ENCODE results near the gene SHANK2.

The SHANK2 gene

DNA sequence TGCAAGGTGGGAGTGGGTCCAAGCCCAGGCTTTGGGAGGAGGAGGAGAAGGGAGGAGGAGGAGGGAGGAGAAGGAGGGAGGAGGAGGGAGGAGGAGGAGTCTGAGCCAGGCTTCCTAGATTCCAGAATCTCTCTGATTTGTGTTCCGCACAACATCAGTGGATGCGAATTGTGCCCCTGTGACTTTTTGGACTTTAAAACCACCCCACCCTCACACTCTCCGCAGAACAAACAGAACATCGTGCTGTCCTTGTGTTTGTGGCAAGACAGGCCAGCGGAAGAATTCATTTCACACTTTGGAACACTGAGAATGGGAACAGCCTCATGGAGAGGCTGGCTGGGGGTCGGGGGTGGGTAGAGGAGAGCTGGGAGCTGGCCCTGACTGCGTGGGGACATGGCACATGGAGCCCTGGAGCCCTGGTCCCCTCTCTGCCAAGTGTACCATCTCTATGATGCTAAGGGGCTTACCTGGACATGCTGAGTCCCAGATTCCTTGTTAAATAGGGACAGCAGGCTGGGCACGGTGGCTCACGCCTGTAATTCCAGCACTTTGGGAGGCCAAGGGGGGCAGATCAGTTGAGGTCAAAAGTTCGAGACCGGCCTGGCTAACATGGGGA, 16.4 kb upstream of the SHANK2 start:
- no peak for DNase-seq

DNA sequence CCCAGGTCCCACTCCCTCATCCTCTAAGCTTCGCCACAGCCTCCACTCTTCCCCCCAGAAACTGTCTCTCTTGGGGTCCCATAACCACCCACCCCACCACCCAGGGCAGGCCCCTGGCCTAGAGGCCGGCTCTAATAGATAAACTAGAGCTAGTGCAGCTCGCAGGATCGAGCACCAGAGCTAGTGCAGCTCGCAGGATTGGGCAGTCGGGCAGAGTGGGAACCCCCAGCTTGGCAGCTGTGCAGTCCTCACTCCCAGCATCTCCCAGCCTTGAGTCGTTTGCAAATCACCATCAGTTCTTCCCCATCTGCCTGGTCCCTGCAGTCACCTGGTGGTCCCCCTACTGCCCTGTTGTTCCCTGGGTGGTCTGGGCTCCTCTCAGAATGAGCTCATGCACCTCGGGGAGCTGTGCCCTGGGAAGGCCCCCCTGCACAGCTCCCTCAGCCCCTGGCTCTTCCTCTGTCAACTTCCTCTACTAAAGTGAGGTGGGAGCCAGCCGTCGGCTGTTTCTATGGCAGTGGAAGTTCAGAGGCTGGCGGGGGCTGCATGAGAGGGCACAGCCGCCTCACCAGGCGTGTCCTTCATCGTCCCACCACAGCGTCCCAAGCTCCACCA, 15.5 kb upstream of the SHANK2 start:
- DNase-seq = no peak

DNA sequence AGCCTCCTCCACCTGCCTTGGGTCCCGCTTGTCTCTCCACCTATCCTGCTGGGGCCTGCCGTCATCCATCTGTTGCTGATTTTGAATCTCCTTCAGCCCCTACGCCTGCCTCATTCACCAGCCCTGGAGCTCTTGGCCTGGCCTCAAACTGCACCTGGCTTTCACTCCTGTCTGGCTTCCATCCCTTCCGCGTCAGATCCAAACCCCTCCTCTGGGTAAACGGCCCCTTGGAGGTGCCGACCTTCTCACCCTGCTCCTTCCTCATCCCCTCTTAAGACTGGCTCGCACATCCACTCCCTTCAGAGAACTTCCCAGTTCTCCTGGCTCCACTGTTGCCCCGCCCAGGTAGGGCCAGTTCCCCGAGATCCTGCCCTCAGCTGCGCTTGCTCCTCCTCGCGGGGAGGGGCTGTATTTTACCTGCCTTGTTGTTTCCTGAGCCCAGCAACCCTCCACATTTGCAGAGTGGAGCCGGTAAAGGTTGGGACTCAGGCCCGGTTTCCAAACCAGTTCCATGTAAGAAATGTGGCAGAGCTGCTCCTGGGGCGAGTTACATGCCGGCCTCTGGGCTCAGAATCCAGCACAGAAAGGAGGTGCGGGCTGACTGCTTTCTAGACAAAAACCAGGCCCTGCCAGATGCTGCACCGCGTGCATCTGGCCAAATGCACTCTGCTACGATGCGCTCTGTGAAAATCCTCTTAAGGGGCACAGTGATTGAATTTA, 13.9 kb upstream of the SHANK2 start:
- no peak for DNase-seq

DNA sequence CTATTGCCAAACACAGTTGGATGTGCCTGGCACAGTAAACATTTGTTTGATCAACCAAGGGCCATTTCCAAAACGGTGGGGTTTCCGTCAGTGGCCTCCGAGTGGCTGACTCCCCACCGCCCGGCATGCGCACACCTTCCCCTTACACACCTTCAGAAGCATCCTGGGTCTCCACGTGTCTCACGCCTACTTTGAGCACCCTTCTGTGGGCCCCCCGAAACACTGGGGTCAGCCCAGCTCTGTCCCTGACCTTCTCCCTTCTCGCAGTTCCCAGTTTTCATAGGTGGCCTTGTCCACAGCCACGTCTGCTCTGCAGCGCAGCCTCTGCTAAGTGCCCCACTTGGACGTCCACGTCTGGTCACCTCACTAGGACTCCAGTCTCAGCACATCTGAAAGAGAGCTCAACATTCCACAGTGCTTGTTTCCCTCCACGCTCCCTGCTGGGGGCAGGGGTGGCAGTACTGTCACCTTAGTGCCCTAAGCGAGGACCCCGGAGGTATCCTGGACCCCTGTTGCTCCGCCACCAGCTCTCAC, 13.2 kb upstream of the SHANK2 start:
- DNase-seq = no peak

DNA sequence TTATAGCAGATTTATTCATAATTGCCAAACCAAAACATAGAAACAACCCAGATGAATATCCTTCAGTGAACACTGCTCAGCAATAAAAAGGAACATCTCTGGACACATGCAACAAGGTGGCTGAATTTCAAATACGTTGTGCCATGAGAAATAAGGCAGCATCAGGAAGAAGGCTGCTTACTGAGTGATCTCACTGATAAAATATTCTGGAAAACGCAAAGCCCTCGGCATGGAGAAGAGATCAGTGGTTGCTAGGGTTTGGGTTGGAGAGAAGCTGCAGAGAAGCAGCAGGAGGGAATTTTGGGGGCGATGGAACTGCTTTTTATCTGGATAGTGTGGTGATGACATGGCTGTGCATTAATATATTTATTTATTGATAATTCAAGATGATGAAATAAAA, 11.0 kb upstream of the SHANK2 start:
- peak; percentile 17 for DNase-seq

DNA sequence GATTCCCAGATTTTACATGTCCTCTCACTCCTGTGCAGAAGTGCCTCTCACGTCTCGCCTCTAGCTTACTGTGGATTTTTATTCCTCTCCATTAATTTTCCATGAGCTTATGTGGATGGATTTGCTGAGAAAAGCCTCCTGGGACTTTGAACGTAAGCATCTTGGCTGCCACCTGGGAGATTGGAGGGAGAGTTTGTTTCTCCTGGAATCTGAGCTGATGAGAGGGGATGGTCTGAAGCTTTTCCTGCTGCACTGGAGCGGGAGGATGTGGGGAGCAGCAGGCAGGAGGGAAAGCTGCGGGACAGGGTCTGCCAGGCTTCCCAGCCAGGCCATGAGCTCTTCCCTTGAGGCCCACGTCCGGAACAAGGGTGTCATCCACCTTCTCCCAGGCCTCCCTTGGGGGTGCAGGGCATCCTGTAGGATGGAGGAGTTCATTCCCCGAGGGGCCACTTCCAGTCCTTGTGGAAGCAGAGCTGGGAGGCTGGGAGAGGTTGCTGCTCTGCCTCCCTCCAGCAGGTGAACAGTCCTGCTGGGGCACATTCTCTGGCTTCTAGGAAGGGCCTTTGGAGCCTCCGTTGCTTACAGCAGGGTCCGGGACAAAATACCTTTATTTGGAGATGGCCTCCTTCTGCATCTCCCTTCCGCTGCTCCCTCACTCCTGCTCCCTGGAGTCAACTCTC, 3.6 kb upstream of the SHANK2 start:
- no peak for DNase-seq

DNA sequence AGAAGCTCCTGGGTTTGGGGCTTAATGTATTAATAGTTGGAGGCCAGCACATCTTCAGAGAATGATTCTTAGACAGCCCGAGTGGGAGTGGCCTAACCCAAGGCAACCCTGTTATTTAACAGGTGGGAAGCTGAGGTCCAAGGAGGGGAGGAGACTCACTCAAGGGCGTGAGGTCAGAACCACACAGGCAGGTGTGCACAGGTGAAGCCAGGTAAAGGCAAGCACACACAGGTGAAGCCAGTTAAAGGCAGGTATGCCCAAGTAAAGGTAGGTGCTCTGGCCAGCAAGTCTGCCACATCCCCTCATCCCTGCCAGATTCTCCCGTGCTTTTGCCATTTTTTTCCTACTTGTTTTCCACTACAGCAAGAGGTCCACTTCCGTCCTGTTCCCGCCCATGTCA, 2.9 kb upstream of the SHANK2 start:
- DNase-seq = no peak

DNA sequence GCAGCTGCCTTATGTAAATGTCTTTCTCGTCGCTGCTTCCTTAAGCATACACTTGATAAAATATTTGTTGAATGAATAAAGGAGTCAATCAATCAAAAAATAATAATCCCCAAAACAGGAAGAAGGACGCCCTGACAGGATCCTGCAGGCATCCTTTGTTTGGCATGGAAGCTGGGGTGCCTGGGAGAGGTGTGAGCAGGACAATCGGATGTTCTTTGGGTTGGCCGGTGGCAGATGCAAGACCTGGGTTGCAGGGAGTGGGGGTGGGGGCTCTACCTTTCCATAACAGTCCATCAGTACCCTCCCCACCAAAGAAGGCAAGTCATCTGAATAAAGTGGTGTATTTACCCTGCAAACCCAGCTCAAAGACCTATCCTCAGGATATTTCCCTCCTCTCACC, 1.4 kb upstream of the SHANK2 start:
- DNase-seq = no peak

DNA sequence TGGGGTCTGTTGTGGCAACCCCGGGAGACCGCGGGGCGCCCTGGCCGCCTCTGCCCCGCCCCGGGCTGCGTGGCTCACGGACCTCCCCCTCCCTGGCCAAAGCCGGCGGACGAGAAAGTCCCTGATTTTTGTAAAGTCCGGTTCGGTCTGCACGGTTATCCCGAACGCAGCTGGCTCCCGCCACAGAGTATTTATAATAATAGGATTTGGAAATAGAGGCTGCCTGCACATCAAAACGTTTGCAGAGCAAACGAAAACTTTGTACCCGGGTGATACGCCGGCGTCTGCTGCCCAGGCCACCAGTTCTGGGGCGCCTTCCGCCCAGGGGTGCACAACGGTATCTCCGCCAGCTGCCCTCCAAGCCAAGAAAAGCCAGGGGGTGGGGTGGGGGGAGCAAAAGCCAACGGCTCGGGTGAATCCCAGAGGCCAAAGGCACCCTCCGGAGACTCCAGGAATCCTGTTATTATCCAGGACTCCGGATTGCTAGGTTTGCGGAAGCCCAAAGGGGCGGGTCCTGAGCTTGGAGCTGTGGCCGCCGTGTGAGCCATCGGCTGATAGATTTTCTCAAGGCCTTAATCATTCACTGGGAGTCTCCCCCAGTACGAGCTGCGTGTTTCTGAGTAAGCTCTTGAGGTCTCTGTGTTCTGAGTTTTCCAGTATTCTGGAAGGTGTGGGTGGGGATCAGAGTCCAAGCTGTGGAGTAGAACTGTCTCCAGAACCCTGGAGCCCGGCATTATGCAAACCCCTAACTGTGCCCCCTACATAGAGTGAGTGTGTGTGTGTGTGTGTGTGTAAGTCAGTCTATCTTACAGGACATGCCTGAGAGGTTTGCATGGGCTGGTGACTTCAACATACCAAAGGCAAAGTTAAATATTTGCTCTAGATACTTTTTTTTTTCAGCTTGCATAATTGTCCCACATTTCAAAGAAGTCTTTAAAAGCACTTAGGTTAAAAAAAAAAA, 673 bp upstream of the SHANK2 start:
- DNase-seq = peak; percentile 99

DNA sequence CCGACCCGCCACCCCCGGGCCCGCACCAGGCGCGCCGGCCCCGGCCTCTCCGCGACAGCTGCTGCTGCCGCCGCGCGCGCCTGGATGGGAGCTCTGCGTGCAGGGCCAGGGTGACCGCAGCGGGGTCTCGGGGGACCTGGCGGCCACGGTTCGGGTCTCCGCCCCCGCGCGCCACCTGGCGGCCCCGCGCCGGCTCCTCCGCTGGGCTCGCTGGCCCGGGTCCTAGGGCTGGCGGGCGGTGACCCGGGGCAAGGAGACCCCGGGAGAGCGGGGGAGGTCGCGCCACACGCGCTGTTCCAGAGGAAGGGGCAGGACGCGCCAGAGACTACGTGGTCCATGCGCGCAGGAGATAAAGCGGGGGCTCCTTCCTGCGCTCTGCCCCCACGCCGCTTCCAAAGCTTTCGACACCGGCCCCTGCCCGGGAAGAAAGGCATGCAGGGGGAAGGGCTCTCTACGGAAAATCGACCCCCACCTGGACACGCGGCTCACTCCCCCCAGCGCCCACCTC, 562 bp downstream of the SHANK2 start:
- peak; percentile 20 for DNase-seq

DNA sequence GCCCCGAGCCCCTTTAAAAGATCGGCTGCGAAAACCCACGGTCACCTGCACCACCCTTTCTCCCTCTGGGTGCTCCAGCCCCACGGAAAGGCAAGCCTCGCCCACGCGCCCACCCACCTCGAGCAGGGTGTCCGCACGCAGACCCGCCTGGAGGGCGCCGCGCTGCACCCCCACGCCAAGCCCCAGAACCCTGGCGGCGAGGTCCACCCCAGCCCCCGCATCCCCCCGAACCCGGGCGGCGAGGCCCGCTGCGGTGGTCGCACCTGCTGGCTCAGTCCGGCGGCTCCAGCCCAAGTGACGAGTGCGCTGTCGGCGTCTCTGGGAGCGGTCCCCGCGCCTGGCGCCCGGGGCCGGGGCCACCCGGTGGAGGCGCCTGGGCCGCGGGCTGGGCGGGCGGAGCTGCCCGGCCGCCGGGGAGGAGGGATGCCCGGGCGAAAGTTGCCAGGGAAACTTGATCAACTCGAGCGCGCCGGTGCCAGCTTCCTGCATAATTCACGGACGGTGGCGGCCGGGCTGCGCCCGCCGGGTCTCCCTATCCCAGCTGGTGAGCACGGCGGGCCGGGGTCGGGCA, 1.1 kb downstream of the SHANK2 start:
- DNase-seq = peak; percentile 3

DNA sequence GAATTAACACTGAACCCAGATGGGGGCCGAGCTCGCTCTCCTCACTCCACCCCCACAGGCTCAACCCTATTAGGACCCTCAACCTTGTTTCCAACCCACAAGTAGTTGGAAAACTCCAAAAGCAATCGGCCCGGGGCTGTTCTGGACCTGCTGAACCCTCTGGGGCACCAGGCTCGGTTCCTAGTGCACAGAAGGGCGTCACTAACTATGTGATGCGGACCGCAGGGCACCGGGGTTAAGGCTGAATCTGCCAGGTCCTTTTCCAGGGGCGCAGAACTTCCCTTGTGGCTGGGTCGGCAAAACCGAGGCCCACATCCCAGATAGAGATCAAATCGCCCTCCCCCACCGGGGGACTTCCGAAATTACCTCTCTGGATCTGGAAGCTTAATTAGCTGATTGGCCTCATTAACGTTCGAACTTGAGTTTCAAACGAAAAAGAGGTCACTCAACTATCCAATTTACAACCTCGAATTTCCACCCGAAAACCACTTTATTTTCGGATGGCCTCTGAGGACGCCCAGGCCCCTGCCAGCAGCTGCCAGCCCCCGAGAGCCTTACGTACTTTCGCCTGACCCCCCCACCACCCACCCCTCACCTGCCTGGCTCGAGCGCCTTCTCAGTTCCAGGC, 1.7 kb downstream of the SHANK2 start:
- no peak for DNase-seq

DNA sequence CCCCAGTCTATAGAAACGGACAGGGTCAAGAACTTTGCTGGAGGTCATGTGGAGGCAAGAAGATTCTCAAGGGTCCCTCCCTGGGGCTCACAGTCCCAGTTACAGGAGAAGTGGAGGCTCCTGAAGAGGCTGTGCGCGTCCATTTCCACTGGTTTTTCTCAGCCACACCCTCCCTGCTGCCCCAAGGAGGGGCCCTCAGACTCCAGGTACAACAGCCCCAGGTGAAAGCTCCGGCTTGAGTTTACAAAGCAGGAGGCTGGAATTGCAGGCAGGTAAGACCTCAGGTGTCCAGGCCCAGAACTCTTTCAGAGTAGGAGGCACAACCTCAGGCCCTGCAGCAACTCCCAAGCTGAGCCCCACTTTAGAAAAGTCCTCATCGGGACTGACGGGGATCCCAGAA, 3.1 kb downstream of the SHANK2 start:
- DNase-seq = no peak

DNA sequence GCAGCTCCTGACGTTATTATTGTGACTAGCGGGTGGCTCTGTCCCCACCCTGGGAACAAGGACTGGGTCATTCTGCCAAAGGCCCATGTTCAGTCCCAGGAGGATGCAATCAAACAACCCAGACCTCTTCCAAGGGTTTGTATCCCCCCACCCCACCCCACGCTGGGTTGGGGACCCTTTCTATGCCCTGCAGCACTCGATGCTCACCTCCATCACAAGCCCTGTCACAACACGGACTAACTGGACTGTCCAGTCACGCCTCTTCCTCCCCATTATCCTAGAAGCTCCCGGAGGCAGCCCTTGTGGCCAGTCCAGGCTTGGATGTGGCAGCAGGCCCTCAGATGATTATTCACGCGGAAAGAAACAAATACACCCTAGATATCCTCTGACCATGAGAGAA, 3.7 kb downstream of the SHANK2 start:
- DNase-seq = no peak

DNA sequence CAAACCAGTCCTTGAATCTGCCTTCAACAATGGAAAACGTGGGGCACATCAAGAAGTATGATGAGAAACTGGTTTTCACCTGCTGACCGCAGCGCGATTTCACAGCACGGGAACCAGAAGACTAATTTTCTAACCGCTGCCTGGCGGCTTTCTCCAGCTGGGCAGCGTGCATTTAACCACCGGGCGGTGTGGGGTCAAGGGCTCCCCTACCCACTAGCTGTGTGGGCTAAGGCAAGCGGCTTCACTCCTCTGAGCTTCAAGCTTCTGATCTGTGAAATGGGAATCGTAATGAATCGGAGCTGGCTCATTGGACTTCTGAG, 4.2 kb downstream of the SHANK2 start:
- no peak for DNase-seq

DNA sequence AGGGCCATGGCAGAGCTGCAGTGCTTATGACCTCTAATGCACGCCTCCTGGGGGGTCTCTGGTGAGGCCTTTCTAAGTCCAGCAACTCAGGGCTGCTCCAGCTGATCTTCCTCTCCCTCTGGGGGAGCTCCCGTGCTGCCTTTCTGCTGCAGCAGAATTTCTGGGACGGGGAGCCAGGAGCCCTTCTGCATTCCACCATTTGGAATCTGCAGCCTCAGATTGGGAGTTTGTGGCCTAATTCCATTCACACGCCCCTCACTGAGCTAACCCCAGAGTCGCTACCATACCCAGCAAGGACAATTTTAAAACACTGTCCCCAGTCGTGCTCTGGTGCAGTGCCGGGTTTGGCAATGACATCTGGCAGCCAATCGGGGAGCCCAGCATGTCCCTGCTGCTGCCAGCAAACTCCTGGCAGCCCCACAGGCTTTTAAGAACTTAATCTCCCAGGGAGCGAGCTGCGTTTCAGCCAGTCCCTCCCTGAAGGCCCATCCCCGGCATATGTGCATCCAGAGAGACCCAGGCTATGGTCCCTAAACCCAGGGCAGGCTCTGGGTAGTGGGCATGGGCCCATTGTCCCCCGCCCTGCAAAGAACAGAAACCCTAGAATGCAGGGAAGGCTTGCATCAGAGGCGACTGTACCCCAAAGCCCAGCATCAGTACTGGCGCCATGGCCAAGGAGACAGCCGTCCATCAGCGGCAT, 4.7 kb downstream of the SHANK2 start:
- no peak for DNase-seq

DNA sequence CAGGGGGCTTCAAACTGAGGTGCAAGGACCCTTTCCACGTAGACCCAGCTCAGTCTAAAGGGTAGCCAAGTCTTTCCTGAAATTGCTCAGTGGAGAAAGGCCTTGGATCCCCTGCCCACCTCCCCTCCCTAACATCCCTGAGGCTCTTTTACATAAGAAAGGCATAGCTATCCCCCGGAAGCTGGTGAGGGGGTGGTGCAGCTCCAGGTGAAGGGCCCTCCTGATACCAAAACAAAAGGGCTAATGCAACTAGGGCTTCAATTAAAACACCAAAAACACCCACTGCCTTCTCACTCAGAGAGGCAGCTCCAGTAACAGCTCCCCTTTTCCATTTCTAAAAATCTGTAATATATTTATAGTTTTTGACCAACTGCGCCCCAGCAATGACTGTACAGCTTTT, 5.8 kb downstream of the SHANK2 start:
- DNase-seq = no peak

DNA sequence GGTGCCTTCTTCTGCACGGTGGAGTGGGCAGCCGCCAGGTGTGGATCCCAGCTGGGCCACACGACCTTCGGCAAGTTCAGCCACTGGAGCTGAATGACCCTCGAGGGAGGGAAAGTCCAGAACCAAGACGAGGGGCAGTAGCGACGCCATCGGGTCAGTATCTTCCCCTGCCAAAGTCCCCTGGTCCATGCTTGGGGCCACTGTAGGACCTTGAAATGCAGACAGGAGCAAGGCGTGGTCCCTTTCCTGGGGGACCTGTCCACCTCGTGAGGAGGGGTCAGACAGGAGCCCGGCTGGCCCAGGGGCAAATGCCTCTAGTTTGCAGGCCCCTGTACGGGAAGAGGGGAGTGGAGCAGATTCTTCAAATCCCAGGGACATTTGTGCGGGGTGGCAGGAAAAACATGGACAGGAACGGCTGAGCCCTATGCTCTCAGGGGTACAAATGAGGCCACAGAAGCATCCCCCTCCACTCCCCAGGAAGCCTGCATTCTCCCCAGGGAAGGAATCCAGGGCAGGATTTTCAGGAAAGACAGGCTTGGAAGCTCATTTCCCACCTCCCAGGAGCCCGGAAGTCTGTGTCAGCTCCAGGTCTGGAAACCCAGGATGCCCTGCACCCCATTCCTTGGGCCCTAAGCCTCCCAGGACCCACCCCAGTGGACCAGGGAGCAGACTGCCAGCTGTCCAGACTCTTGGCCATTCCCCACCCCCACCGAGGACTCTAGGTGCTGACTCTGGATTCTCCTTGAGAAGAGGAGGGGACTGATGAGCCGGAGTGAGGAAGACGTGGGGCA, 6.6 kb downstream of the SHANK2 start:
- no peak for DNase-seq

DNA sequence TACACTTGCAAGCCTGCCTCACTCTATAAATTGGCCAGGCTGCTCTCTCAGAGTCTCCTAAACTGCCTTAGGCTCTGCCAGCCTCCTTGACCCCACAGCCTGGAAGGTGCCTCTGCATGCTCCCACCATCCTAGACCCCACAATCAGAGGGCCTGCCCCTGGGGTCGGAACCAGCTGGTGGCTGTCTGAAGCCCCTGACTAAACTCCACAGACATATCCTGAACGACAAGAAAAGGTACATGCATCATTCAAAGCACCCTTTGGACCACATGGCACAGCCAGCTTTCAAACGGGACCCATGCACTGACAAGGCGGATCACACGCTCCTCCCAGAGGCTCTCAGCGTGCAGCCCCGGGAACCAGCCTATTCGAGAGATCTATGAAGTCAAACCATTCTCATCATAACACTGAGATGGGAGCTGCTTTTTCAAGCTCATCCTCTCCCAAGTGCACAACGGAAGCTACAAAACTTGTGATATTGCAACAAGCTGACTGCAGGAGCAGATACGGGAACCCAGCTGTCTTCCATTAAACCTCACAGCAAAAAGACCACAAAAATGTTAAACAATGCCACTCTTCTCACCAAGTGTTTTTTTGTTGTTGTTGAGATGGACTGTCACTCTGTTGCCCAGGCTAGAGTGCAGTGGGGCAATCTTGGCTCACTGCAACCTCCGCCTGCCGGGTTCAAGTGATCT, 8.1 kb downstream of the SHANK2 start:
- DNase-seq = no peak

Measured in kidney glomerular epithelial cell (primary cell).